Frontal cortex (tissue), 4 donors: ENCODE data around the gene SPG11. TPM values are rescaled to one million over a fixed set of nuclear protein-coding genes. Genes with fewer than 3 reads are reported as not detected.
"Not testable (repeated sequence)": the region's sequence is repeated elsewhere in the genome, so short reads cannot be mapped to it uniquely, and the experiment has no call there.

Experiments
- DNase-seq, 2 donors: peaks; one replicate each; pipeline ENCODE4 v3.0.0; 2012; ENCODE audit warnings: low spot score in 2 of 2
- FAIRE-seq: peaks from 2 replicates; lab custom pipeline; 2012; peaks lifted over from hg19 to GRCh38; lab: Jason Lieb, UNC
- small RNA-seq: library from RNA; depleted of rRNA; stranded (forward); fragments of <200 nt; gene quantifications from one replicate; pipeline ENCODE3, GENCODE V24; 2014
- total RNA-seq: library from RNA; depleted of rRNA; stranded (reverse); fragments of >200 nt; gene quantifications from one replicate; pipeline ENCODE4 v1.2.3, GENCODE V29; 2014
- donor health status: control.
- donor health status: control.
- donor health status: control.

The SPG11 gene
- total RNA-seq, 1 donor from 2014 or later = 73.0 TPM

GRCh38 chr15:44535092-44535491, 128.4 kb downstream of the SPG11 start:
- no peak for FAIRE-seq
- DNase-seq = no peak

- DNase-seq (no peak), FAIRE-seq (no peak)
Observed at GRCh38 chr15:44532689-44533088, 130.8 kb downstream of the SPG11 start.

GRCh38 chr15:44532275-44532674, 131.2 kb downstream of the SPG11 start:
- not testable (repeated sequence) for FAIRE-seq, DNase-seq

- no peak for FAIRE-seq
- DNase-seq = no peak
Observed at GRCh38 chr15:44530653-44531052, 132.8 kb downstream of the SPG11 start.

- no peak for FAIRE-seq
- DNase-seq = no peak
Observed at GRCh38 chr15:44529864-44530604, 133.4 kb downstream of the SPG11 start.

GRCh38 chr15:44527241-44527640, 136.2 kb downstream of the SPG11 start:
- DNase-seq (no peak), FAIRE-seq (peak; percentile 80)

GRCh38 chr15:44525018-44525417, 138.4 kb downstream of the SPG11 start:
- no peak for DNase-seq
- no peak for FAIRE-seq

- no peak for DNase-seq
- FAIRE-seq = peak; percentile 73
Observed at GRCh38 chr15:44519537-44519936, 143.9 kb downstream of the SPG11 start.

- FAIRE-seq = no peak
- DNase-seq = no peak
Observed at GRCh38 chr15:44516436-44516835, 147.0 kb downstream of the SPG11 start.

Small RNA genes within 50 kb of the gene (small RNA-seq; reads per million reads assigned to genes)
- not detected for gene RF00019

Other genes with a start within 250 kb of the SPG11 start
- gene CTDSPL2, start 236.0 kb downstream of the SPG11 start, total RNA-seq = 117 TPM
- gene EIF3J, start 126.5 kb downstream of the SPG11 start, total RNA-seq = 63.6 TPM
- not detected for gene PATL2, start 47.7 kb upstream of the SPG11 start, total RNA-seq
- 295 TPM for gene B2M, start 47.9 kb upstream of the SPG11 start, total RNA-seq
- 40.4 TPM for gene TRIM69, start 72.9 kb upstream of the SPG11 start, total RNA-seq